ENCODE results near the gene SPOCD1. TPM values are rescaled to one million over a fixed set of nuclear protein-coding genes. Genes with fewer than 3 reads are reported as not detected.
A peak's percentile ranks its signal among the peaks of the same experiment; 100 is the strongest.

Gene SPOCD1
- total and polyA plus RNA-seq, 2 of the 4 experiments (the other 2 are of a cell fraction): 59.7 to 132 TPM

DNA sequence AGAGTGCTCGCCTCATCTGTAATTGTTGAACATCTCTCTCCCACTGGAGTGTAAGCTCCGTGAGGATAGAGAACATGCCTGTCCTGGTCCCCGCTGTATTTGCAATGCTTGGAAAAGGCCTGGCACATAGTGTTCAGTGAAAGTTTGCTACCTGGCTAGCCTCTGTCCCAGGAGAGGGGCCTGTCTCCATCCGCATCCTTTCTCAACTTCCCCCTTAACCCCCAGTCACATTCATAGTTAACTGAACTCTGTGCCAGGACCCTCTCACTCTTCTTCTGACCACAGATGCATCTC lies 15.2 kb downstream of the SPOCD1 start:
- no peak overlapping the region for H3K4me2 ChIP-seq (ENCODE audit: low read depth, low read length)
- no TSS peak for BruUV-seq (replicated peaks)
- ATAC-seq (ENCODE audit: low read depth): no peak
- no peak overlapping the region for H4K91ac ChIP-seq (ENCODE audit: insufficient read depth, low read depth, low read length)
- H3K9me1 ChIP-seq (ENCODE audit: insufficient read depth, low read length): peaks cover 12% of the 10 kb centered on the region
- no peak overlapping the region for H2AK9ac ChIP-seq (replicated peaks; ENCODE audit: low read depth, low read length, poor library complexity)
- ChIA-PET POLR2A (ENCODE audit: unreplicated experiment) (no interaction called here), CTCF (interaction anchor here (0.9 kb wide), 1 partner anchor 12 kb away, joined by 3 read pairs; no protein-coding TSS in a partner anchor)
- 0 out of 2 replicates have a peak overlapping the region, but pooled peaks have one; percentile 2 for H3K4ac ChIP-seq (ENCODE audit: low read depth, low read length)
- H3K27me3 ChIP-seq (ENCODE audit: control insufficient read depth, insufficient read depth, low read length): no peaks in the 10 kb centered on the region
- H3K14ac ChIP-seq (replicated peaks; ENCODE audit: low read depth, low read length): no peak overlapping the region
- H3K9ac ChIP-seq (ENCODE audit: low read depth, low read length): no peak overlapping the region
- H3K56ac ChIP-seq (ENCODE audit: extremely low read depth, insufficient read depth, low read length): no peak overlapping the region
- no peak for TF ChIP-seq RAD21 (IDR thresholded peaks at IDR 0.05; ENCODE audit: low read length)
- TF ChIP-seq, protein P1, sequence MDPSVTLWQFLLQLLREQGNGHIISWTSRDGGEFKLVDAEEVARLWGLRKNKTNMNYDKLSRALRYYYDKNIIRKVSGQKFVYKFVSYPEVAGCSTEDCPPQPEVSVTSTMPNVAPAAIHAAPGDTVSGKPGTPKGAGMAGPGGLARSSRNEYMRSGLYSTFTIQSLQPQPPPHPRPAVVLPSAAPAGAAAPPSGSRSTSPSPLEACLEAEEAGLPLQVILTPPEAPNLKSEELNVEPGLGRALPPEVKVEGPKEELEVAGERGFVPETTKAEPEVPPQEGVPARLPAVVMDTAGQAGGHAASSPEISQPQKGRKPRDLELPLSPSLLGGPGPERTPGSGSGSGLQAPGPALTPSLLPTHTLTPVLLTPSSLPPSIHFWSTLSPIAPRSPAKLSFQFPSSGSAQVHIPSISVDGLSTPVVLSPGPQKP (IDR thresholded peaks at IDR 0.05; ENCODE audit: borderline replicate concordance, low read depth, low read length): no peak
- TF ChIP-seq MAFK (IDR thresholded peaks at IDR 0.05; ENCODE audit: low read depth, low read length): no peak
- TF ChIP-seq, protein P2, sequence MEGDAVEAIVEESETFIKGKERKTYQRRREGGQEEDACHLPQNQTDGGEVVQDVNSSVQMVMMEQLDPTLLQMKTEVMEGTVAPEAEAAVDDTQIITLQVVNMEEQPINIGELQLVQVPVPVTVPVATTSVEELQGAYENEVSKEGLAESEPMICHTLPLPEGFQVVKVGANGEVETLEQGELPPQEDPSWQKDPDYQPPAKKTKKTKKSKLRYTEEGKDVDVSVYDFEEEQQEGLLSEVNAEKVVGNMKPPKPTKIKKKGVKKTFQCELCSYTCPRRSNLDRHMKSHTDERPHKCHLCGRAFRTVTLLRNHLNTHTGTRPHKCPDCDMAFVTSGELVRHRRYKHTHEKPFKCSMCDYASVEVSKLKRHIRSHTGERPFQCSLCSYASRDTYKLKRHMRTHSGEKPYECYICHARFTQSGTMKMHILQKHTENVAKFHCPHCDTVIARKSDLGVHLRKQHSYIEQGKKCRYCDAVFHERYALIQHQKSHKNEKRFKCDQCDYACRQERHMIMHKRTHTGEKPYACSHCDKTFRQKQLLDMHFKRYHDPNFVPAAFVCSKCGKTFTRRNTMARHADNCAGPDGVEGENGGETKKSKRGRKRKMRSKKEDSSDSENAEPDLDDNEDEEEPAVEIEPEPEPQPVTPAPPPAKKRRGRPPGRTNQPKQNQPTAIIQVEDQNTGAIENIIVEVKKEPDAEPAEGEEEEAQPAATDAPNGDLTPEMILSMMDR (conservative IDR thresholded peaks at IDR 0.05; ENCODE audit: low read depth, low read length): no peak
- no peak for TF ChIP-seq MAZ (IDR thresholded peaks at IDR 0.05; ENCODE audit: borderline replicate concordance, low read depth, low read length)
- TF ChIP-seq RFX5 (IDR thresholded peaks at IDR 0.05; ENCODE audit: low read depth, low read length): no peak
- TF ChIP-seq USF2 (IDR thresholded peaks at IDR 0.05; ENCODE audit: low read depth, low read length): no peak
- H2BK15ac ChIP-seq (ENCODE audit: low read depth, low read length): no peak overlapping the region
- no peak overlapping the region for H3K27ac ChIP-seq (ENCODE audit: insufficient read depth, low read length)
- WGBS, 2 experiments (ENCODE audit: extremely low coverage in 2 of 2, insufficient read length in 1 of 2): no CpG with 5 or more reads among the region's 4 CpGs
- H4K5ac ChIP-seq (ENCODE audit: low read depth, low read length): no peak overlapping the region
- H2BK120ac ChIP-seq (ENCODE audit: low read depth, low read length): no peak overlapping the region; the same call in 1 of the 2 replicates
- in situ Hi-C loops (cut with MboI; ENCODE audit: low sequenced_read_pairs): no loop called here
- no peak overlapping the region for H3K23ac ChIP-seq (ENCODE audit: low read depth, low read length)
- no peak for DNase-seq
- peaks cover 29% of the 10 kb centered on the region for H3K4me1 ChIP-seq (ENCODE audit: control insufficient read depth, insufficient read depth, low read length)
- no peak overlapping the region for H2BK20ac ChIP-seq (ENCODE audit: low read depth, low read length)
- H3K79me1 ChIP-seq (ENCODE audit: low read depth in 1 of 2, low read length in 2 of 2): peaks cover 7 to 34% of the 10 kb centered on the region in 2 experiments; a peak in 2 of 4 replicates
- intact Hi-C loops (cut with micrococcal nuclease): no loop called here
- peaks cover 1% of the 10 kb centered on the region; the same call in 1 of the 2 replicates for H3K36me3 ChIP-seq (ENCODE audit: control insufficient read depth, insufficient read depth, low read length)
- H2AK5ac ChIP-seq (ENCODE audit: low read depth, low read length): peak overlapping the region; percentile 48
- H4K8ac ChIP-seq (ENCODE audit: low read depth in 2 of 2, low read length in 2 of 2): no peak overlapping the region
- no peaks in the 10 kb centered on the region for H3K9me3 ChIP-seq (ENCODE audit: control insufficient read depth, insufficient read depth, low read length)
- H2BK5ac ChIP-seq (ENCODE audit: low read depth, low read length, poor library complexity, severe bottlenecking): no peak overlapping the region
- H2AFZ ChIP-seq (replicated peaks; ENCODE audit: low read length, poor library complexity): no peak overlapping the region
- dilution Hi-C loops (cut with HindIII; ENCODE audit: low sequenced_read_pairs, unreplicated experiment): no loop called here
- H3K4me3 ChIP-seq (ENCODE audit: insufficient read depth, low read depth, low read length): no peak overlapping the region
- no peak overlapping the region for H3K18ac ChIP-seq (ENCODE audit: low read depth, low read length)
- peaks cover 9% of the 10 kb centered on the region for H4K20me1 ChIP-seq (ENCODE audit: insufficient read depth, low read length)
